Effector CD4-positive, alpha-beta T cell (primary cell): ENCODE measurements around the gene ZXDC.
A peak's percentile ranks its signal among the peaks of the same experiment; 100 is the strongest.

Experiments used
- DNase-seq: peaks from one replicate; pipeline ENCODE4 v3.0.0-alpha.2; 2020

The ZXDC gene

DNA sequence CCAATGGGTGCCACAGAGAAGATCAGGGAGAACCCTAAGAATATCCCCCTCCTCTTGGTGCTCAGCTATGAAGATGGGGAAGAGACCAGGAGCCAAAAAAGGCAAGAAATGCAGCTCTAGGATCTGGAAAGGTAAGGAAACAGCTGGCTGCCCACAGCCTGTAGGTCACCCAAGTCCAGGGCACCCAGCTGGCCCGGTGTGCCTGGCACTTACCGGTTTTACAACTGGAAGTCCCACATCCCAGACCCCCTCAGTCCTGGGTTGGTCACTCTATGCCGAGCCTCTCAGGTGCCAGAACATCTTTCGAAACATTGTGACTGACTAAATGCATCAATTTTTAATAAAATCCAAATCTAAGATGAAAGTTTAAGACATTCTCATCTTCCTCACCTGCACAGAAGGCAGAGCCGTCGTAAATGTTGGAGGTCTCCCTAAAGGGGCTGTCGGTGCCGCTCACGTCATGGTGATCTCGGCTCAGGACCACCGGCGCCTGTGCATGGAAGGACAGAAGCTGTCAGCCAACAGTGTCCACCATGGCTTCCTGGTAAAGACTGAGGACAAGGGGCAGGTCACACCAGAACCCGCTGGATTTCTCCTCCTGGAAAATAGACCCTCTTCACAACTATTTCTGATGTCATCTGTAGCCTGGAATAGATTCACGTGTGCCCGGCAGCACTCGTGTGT, 13.3 kb upstream of the ZXDC start:
- no peak for DNase-seq

DNA sequence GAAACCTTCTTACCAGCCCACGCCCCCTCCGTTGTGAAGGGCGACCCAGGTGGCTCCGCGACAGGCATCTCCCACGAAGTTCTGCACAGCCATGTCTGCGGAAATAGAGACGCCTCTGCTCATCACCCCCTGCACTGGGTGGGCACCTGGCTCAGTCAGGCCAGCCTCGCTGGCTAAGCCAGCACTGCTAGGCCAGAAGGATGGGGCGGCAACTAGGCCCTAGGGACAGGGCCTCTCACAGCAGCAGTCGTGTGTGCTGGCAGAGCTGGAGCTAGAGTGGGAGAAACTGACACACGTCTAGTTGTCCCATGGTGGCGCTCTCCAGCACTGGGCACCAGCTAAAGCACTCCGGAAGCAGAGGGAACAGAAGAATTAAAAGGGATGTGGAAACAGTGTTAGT, 12.5 kb upstream of the ZXDC start:
- no peak for DNase-seq

DNA sequence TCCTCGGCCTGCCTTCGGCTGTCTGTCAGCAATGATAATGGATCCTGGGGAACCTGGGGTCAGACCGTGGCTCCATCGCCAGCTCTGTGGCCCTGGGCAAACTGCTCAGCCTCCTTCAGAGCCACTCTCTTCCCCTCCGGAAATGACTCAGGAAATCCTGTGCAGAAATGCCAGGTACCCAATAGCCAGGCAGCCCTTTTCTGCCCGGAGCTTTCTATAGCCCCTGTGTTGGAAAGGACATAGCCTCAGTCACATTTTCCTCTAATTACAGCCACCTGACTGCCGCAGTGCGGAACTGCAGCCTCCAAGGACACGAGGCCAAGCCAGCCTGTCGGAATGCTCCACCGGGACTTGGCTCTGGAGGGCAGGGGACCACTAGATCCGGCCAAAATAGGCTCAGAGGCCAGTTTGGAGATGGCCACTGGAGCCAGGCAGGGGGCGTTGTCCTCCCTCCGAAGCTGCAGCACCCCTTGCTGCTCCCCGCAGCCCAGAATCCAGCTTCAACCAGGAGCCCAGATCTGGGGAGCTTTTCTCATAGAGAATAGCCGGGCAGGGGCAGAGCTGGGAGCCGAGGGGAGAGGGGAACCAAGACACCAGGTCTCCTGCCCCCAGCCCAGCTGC, 11.6 kb upstream of the ZXDC start:
- DNase-seq: no peak

DNA sequence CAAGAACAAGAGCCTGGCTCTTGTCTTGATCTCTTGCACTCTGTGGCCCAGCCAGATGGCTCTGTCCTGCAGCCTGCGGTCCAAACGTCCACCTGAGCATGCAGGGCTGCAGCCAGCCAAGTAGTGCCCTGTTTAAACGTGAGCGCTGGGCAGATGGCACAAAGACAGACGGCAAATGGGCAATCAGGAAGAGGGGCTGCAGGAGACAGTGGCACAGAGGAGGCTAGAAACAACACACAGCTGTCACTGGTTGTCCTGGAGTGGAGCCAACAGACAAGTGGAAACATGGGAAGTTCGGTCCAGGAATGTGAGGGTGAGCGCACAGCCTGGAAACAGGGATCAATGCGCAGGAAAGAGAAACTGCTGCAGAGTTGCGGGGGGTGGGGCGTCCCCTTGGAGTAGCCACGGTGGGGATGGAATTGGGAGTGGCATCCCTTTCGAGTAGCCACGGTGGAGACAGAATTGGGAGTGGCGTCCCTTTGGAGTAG, 10.7 kb upstream of the ZXDC start:
- DNase-seq: no peak

DNA sequence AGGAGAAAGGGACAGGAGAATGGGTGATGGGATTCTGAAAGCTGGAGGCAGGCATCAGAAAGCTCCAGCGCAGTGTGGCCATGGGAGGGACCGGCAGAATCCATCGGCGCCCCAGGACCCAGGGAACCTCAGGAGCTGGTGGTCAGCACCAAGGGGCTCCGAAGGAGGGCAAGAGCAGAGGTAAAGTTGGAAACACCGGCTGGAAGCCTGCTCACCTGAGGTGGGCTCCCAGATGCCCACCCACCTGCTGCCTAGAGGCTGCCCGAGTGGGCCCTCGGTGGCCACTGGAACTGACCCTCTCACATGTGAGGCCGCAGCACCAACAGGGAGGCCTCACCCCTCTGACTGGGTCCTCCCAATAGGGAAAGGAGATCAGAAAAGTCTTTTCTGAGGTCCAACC, 10.3 kb upstream of the ZXDC start:
- DNase-seq: no peak

DNA sequence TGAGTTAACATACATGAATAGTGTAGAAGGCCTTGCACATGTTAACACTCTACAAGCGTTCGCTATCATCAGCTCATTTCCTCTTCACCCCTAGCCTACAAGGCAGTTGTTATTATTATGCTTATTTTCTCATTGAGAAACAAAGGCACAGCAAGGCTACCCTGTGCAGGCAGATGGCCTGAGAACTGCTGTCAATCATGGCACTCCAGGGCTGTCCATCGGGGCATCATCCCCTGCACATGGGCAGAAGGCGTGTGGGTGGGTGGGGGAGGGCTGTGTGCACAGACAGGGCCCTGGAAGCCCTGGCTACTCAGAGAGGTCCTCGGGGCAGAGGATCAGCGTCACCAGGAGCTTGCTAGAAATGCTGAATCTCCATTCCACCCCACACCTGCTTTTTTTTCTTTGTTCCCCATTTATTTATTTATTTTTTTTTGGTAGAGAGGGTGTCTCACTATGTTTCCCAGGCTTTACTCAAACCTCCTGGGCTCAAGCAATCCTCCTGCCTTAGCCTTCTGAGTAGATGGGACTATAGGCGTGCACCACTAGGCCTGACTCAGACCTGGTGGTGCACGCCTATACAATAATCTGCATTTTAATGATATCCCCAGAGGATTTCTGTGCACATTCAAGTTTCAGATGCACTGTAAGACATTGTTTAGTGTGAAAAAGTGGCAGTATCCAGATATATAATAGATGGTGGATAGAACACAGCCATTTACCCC, 9.6 kb upstream of the ZXDC start:
- DNase-seq: no peak

DNA sequence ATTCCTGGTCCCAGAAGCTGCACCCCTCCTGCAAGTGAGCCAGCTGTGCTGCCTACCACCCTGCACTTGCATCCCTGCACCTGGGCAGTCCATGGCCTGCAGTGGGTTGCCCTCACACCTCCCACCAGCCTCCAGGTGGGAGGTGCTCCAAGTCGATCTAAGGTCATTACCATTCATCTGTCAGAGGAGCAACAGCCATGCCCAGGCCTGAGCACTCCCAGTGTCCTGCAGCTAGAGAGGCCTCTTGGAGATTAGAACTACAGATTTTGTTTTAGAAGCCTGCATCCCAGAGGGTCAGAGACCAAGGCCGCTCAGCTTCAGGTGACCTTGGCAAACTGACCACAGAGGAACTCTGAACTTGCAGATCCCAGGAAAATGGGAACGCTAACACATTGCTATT, 9.0 kb upstream of the ZXDC start:
- no peak for DNase-seq

DNA sequence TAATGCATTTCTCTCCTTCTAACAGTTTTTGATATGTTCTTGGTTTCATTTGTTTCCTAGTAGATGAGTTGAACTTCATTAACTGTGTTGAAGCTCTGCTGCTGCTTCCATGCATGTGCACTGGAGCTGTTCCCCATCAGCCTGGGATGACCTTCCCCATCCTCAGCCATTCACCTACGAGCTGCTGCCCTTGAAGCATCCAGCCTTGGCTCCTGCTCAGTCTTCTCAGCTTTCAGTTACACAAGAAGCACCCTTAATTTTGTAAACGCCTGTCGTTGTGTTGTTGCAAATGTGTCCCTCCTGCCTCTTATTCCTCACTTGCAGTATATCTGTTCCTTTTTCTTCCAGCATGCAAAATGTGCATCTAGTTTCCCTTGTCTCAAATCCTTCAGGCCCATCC, 8.5 kb upstream of the ZXDC start:
- DNase-seq: no peak

DNA sequence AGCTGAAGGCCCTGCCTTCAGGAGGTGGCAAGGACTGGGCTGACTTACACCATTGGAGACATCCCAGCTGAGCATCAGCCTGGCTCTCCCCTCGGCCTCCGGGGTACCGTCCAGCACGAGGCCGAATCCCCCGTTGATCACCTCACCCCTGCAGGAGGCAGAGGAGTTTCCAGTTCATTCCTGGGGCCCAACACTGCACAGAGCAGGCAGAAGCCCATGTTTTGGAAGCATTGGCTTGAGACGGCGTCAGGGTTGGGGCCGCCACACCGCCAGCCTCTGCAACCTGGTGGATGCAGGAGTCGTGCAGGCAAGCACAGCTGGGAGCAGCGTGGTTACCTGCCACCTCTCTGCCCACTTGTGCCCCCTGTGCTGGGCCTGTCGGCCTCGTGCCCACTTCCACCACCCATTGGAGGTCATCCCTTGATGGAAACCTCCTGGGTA, 7.7 kb upstream of the ZXDC start:
- DNase-seq: no peak

DNA sequence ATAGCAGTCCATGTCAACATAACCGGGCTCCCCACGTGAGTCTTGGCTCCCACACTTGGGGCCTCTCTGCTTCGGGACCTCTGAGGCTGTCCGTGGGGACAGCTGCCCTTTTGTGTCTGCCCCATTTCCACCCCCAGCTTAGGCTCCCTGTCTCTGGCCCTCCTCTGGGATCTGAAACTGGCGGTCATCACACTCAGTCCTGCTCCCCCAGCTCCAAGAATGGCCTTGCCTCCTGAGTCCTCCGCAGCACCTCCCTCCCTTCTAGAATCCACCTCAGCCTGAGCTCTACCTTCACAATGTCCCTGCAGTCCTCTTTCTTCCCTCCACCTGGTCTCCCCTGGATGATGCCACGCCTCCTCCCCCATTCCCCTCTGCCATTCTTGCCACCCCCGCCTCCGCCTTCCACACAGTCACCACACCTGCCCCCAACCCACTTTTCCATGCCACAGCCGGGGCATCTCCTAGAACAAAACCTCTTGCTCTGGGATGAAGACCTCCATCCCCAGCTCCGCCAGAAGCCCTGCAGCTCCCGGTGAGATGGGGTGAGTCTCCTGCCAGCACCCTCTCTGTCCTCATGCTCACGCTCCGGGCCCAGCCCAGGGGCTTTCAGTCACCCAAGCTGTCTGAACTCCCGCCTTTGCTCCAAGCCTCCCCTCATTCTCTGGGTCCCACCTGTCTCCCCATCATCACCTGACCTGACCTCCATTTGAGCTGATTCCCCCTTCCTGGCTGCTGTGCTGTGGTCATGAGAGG, 7.0 kb upstream of the ZXDC start:
- no peak for DNase-seq

DNA sequence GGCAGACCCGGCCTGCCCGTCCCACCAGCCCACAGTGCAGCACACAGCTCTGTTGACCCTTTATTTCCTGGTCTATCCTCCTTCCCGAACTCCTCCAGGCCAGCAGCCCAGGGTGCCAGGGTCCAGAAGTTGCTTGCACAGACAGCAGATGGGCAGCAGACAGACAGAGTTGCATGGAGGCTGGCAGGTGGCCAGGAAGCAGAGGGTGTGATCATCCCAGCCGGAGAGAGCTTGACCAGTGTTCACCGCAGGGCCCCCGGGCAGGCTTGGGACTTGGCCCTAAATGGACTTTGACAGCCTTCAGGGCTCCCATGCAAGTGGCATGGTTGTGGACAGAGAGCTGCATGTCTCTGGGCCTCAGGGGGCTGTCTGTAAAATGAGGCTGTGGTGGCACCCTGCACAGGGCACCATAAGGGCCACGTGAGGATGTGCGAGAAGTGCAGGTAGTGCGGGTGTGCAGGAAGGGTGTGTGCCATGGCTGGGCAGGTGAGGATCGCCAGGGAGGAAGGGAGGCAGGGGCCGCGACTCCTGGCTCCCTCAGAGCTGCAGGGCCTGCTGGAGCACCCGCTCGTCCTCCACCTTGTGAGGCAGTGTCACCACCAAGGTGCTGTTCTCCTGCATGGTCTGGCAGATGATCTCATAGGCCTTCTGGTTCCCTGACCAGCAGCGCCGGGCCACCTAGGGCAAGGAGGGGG, 6.3 kb upstream of the ZXDC start:
- no peak for DNase-seq

DNA sequence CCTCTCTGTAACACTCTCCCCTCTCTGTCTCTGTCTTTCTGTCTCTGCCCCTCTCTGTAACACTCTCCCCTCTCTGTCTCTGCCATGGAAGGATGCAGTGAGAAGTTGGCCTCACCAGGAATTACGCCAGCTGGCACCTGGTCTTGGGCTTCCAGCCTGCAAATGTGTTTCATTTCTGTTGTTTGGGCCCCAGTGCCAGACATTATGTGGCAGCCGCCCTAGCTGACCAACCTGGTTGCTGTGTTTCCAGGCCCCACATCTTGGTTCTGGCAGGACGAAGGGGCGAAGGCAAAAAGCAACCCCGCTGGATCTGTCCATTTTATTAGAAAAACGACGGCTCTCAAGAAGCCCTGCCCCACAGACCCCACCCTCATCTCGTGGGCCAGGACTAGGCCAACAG, 5.2 kb upstream of the ZXDC start:
- DNase-seq: no peak

DNA sequence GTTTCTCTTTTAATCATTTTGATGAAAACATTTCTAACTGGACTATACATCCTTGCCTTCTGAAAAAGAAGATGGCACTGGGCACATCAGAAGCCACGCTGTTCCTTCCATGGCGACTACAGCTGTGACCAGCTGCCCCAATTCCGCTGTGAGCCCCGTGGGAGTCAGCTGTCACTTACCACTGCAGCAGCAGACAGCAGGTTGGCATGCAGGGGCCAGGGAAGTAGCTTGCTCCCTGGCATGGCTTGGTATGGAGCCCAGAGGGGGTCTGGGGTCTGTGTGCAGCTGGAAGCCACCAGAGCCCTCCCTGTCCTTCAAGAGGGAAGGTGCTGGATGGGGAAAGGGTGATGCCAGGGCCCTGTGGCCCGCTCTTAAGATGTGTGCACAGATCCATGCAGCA, 4.5 kb upstream of the ZXDC start:
- no peak for DNase-seq

DNA sequence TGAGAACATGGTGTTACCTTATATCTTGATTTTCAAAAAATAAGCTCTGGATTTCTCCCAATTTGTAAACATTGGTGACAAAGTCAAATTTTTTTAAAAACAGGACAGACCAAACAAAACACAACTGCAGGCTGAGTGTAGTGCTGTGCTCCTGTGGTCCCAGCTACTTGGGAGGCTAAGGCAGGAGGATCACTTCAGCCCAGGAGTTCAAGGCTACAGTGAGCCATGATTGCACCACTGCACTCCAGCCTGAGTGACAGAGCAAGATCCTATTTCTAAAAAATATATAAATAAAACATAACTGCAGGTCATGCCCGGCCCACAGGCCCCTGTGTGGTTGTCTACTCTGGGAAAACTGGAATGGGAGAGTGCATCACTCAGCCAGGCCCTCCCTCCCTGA, 4.0 kb upstream of the ZXDC start:
- DNase-seq: no peak

DNA sequence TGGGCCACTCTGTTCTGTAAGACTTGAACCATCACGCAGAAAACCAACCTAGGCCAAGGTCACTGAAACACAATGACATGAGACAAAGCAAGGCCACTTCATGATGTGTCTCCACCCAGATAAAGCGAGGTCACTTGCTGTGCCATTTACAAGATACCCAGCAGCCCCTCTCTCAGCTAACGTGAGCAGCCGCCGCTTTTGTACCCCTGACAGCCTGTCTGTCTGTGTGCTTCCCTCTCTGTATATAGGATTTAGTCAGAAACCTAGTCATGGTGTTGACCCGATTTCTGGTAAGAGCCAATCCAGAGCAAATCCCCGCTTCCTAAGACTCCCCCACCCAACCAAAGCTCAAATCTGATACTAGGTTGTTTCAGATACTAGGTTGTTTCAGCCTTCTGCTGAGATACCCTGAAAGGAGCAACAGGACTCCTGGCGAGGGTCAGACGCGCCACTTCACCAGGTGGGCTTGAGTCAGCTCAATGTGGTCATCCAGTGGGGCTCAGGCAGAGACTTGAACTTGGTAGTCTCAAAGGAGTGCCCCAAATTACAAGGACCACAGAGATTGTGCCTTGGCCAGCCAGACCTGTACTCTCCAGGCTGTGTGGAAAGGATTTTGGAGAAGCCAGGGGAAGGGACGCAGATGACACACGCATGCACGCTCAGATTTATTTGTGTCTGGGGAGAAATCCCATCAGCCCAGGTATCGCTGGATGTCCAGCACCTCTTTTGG, 3.1 kb upstream of the ZXDC start:
- no peak for DNase-seq

DNA sequence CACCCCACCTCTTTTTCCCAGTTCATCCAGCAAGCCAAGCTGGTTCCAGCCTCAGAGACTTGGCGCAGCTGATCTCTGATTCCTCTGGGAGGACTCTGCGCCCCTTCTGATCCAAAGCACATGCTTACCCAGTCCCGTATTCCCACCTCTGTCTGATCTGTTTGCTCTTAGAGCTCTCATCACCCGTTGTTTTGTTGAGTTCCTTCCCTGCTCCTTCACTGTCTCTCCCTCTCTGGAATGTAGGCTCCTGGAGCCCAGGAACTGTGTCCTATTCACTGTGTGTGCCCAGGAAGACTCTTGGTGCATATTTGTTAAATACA, 1.3 kb upstream of the ZXDC start:
- DNase-seq: no peak

DNA sequence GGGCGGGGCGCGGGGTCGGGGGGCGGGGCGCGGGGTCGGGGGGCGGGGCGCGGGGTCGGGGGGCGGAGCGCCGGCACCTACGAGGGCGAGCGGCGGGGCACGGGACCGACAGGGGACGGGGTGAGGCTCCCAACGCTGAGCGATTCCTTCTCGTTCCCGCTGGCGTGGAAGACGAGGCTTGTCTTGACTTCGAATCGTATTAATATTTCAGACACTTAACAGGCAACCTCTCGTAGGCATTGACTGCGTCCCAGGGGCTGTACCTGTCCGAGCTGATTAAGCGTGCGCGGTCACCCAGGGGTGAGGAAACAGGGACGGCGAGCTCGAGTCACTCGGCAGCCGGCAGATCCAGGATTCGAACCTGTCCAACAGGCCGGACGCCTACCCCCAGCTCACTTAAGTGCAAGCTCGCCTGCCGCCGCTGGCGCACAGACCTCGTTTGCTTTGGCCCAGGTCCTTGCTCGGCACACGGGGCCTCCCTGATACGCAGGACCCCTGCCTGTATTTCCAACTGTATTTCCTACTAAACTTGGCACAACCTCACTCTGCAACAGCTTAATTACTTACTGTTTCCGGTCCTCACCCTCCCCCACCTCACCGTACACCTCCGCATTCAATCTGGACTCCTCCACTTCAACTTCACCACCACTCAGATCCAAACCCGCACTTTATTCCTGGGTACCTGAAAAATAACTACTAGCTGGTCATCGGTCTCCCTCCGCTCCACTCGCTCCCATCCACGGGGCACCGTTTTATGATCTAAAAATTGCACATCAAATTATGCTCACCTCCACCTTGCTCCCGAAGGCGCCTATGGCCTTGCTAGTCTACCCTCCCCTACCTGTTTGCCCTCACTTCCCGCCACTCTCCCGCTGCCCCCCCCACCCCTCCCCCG, 722 bp upstream of the ZXDC start:
- no peak for DNase-seq

DNA sequence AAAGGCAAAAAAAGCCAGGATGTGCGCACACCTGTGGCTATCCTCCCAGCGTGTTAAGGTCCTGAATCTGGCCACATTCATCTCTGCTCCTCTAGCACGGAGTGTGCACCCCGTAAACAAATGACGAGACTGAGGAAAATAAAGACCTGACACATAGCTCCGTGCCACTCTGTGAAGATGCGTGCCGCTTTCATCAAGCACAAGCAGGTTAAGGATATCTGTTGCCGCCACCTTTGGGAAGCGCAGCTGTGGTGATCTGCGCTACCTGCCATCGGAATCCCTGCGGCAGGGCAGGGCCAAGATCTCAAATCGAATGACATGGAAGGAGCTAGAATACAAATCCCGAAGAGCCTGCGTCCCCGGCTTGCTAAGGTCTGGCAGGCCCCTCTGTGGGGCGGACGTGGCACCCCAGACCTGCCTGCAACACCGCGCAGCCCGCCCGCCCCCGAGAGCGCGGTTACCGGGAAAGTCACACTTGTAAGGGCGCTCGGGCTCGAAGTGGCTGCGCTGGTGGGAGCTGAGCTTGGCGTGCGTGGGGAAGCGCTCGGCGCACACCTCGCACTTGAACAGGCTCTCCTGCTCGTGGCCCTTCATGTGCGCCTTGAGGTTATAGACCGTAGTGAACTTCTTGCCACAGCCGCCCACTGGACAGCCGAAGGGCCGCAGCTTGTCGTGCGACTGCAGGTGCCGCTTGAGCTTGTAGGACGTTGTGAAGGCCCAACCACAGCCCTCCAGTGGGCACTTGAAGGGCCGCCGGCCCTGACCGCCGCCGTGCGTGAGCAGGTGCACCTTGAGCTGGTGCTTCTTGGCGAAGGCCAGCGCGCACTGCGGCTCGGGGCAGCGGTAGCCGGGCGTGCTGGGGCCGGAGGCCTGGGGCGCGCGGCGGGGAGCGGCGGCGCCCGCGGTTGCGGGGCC, 936 bp downstream of the ZXDC start:
- peak; percentile 17 for DNase-seq

DNA sequence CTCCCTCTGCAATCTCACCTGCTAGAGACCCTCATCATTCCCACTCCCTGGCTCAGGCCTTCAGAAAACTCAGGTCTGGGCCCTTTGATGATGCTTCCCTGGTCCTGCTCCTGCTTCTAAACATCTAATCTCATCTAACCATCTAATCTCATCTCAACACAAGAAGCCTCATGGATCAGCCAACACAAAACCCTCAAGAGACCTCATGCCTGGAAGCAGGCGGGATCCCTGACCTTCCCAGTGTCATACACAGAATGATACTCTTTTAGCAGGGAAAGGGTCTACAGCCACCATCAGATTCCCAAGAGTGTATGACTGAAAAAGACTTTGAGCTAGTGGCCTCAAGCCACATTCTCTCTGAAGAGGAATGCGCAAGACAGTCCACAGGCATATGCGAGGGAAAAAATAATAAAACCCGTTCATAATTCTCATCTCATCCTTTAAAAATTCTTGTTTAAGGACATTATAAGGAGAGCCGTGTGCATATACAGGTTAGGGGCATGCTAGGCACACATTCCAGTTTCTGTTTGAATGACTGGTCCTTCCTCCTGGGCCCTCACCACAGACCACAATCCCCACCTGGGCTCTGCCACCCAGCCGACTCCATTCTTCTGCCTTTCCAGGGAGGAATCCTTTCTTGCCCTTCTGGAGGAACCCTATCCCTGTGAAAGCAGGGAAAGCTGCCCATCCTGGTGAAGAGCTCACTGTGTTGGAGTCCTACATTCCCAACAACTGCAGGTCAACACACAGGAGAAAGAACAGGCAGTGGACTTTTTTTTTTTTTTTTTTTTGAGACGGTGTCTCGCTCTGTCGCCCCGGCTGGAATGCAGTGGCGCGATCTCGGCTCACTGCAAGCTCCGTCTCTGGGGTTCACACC, 2.2 kb downstream of the ZXDC start:
- DNase-seq: no peak
